GM18517 (cell line): Measurements from ENCODE around the gene NOX4.

Experiments used
- ATAC-seq: cut with Tn5 transposase; IDR thresholded peaks from one replicate; pipeline ENCODE4 v1.9.1; 2021; ENCODE audit warnings: mild to moderate bottlenecking, moderate library complexity; ENCODE audit not compliant: unreplicated experiment

Gene NOX4

DNA sequence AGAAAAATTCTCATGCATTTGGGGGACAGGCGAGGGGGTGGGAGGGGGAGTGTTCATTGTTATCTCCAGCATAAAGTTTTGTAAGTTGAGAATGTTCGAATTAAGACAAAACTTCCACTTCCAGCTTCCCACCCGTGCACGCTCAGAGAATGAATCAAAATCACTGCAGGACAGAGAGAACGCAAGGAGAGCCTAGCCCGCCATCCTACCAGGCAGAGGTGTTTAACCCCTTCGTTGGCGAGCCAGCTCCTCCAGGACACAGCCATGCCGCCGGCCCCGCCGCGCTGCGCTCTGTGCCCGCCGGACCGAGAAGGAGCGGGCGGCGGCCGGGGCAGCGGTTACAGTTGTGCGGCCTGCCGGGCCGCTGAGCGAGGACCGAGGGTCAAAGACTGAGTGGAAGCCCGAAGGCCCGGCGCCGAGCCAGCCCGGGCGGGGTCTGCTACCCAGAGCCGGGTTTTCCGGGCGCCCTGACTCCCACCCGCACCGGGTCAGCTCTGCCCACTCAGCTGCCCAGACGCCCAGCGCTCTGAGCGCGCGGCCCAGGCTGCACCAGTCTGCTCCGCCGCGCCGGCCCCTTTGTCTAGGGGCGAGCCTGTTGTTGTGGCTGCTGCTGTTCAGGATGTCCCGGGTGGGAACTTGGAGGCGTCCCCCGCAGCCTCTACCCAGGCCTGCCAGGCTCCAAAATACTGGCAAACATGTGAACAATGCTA, at the start of gene NOX4:
Gene NOX4, minus strand, starts transcription at position 395 of the 710 bp plus-strand sequence. Its CDS starts 129 bp downstream, at position 266.
- no peak for ATAC-seq

DNA sequence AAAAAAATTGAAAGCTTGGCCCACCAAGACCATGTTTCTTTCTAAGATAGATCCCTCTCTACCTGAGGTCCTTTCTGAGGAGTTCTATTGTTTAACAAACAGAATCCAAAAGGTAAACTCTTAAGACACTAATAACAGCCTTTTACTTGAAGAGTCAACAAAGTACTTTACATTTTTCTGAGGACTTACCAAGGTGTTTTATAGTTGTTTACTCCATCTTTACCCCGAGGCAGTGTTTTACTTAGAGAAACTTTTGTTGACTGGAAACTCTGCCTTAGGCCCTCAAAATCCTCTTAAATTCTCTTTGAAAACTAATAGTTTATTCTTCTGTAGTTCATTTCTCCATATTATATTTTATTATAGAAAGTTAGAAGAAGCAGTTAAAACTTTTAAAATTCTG, 49.7 kb upstream of the NOX4 start:
- no peak for ATAC-seq

DNA sequence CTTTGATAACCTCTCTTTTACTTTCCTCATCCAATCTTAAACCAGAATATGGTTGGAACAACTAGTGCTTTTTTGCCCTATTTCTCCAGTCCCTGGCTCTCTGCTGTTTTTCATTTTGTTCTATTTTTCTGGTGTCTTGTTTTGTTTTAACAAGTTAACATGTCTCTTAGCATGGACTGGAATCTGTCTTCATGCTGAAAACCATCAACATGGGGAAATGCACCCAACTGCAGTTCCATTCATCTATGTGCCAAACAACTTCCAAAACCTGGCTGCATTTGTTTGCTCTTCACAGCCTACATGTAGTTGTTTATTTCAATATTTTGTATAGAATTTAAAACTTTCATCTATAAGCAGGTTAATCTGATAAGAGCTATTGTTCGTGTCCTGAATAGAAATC, 46.8 kb upstream of the NOX4 start:
- ATAC-seq, result no peak

DNA sequence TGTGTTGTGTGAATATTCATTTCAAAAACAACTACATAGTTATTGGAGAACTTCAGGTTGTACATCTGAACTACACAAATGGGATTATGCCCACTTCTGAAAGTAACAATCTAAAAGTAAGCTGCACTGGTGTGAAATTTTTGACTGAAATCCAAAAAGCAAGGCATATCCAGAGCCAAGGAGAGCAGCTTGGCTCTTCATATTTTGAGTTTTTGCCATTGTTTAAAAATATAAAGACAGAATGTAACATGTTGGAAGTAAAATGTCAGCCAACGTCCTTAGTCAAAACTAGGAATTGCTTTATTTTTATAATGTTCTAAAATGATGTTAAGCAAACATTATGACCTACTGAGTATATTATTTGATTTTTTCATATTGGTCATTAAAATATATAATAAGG, 45.8 kb upstream of the NOX4 start:
- ATAC-seq, result no peak

DNA sequence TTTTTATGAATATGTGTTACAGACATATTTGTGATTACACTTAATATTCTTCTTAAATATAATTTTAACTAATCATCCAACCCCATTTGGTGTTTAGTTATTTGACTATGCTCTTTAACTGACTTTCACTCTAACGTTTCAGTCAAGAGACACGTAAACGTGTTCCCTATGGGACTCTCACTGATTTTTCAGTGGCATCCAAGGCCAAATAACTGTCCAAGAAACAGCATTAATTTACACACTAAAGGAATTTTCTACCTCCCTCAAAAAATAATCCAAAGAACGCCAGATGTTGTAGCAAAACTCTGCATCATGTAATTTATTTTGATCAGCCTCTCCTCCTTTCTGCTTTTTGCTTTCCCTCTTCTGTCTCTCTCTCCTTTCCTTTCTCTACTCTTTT, 44.0 kb upstream of the NOX4 start:
- no peak for ATAC-seq

DNA sequence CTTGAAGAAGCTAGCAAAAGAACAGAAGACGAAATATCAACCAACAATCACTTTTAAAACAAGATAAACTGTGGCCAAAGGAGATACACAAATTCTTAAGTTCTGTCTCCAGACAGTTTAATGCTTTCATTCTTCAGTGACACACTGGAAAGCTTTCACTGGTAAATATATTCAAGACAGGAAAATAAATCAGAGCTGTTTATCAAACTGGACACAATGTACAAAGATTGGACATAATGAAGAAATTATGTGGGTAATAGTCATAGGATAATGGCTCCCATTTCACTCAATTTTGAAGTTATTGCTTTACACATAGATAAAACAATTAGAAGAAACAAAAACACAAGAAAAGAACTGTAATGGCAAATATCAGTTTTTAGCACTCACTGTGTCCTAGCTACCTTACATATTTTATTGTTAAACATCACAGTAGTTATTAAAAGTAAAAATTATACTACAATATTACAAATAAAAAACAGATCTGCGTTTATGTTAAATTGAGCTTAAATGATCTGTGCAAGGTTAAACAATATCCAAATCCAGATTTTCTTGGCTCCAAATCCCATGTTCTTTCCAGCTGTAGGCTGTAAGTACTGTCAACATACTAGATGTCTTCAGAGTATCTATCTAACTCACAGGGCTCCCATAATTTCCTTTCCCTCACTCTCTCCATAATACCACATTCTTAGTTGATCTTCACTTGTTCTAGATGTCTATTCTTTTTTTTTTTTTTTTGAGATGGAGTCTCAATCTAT, 38.6 kb upstream of the NOX4 start:
- no peak for ATAC-seq

DNA sequence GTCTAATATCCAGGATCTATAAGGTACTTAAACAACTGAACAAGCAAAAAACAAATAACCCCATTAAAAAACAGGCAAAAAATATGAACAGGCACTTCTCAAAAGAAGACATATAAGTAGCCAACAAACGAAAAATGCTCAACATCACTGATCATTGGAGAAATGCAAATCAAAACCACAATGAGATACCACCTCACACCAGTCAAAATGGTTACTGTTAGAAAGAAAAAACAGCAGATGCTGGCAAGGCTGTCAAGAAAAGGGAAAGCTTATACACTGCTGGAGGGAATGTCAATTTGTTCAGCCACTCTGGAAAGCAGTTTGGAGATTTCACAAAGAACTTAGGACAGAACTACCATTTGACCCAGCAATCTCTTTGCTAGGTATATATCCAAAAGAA, 30.6 kb upstream of the NOX4 start:
- ATAC-seq, result no peak

DNA sequence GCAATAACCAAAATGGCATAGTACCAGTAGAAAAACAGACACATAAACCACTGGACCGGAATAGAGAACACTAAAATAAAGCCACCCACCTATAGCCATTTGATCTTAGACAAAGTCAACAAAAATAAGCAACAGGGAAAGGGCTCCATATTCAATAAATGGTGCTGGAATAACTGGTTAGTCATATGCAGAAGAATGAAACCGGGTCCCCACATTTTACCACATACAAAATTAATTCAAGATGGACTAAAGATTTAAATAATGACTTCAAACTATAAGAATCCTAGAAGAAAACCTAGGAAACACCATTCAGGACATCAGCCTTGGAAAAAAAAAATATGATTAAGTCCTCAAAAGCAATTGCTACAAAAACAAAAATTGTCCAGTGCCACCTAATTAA, 30.1 kb upstream of the NOX4 start:
- ATAC-seq, result no peak

DNA sequence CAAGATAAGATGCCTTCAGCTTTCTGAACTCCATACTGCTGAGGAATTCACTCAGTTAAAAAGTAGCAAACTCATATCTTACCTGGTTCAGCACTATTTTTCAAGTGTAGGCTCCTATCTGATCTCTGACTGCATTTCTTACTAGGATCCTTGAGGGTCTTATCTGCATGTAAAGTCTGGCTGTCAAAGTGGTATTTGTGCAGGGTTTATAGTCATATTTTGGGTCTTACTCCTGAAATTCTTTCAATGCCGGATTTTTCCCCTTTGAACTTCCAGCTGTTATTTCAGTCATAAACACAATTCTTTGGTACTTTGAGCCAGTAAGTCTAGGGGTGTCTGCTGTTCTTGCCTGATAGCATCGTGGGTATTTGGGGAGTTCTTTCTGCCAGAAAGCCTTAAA, 25.3 kb upstream of the NOX4 start:
- ATAC-seq, result no peak

DNA sequence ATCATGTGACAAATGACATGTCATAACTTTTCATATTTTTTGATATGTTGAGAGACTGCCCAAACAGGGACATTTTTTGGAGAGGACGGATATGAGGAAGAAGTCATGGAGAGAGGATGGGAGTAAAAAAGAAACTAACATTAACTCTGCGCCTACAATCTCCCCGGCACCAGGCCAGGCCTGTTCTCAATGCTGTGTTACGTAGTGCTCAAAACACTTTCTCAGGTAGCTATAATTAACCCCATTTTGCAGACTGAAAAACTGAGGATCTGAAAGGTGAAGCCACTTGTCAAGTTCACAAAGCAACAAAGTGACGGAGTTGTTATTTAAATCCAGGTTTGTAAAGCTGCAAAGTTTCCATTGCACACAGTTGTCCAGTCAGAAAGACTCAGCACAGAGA, 17.4 kb upstream of the NOX4 start:
- no peak for ATAC-seq

DNA sequence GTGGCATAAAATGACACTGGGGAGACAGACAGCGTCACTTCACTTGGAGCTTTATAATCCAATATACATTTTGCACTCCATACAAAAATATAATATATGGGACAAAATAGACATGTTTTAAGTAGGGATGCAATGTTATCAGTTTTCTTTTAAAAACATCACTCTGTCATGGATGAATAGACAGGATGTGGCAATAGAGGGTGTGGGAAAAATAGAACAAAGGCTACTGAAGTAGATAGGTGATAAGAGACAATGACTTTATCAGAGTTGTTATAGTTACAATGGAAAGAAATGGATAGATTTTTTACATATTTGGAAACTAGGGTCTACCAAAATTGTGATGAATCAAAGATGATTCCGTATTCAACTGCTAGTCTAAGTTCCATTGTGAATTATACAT, 13.1 kb upstream of the NOX4 start:
- ATAC-seq, result no peak

DNA sequence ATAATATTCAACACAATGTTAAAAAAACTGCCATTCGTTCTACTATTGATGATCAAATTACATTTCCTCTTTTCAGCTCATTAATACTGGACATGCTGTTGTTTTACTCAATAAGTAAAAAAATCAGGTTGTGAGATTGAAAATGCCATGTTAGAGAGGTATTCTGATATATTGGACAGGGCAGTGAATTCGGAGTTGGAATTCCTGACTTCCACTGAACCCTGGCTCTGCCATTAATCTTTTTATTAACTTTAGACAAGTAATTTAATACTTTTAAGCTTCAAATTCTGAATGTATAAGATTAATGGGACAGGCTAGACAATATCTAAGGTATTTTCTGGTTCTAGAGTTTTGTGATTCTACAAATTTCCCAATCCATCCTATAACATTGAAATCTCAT, 12.2 kb upstream of the NOX4 start:
- no peak for ATAC-seq

DNA sequence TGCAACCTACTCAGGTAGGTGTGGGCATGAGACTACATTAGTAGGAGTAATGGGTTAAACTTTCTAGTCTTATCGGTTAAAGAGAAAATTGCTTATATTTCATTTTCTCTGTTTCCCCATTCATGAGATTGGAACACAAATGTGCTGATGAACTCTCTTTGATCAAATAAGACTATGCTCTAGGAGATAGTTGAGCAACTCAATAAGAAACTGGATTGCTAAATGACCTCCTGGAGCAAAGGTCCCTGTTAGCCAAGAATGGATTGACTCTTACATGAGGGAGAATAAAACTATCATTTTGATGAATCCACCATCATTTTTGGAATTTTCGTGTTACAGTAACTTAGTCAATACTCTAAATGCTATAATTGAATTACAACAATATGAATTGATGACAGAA, 11.1 kb upstream of the NOX4 start:
- ATAC-seq, result no peak

DNA sequence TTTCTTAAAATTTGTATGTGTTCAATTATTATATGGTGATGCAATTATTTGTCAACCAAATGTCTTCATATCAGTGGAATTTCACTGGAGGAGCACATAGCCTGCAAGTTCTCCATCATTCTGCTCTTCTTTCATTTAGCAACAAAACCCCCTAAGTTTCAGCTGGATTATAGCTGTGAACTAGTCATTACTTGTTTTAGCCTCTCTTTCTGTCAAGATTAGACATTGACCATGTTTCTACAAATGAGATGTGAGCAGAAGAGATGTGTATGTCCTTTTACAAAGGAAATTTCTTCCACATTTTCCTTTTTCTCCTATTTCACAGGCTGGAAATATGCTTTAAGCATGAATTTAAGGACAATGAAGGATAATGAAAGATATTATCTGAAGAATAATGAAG, 9.2 kb upstream of the NOX4 start:
- no peak for ATAC-seq

DNA sequence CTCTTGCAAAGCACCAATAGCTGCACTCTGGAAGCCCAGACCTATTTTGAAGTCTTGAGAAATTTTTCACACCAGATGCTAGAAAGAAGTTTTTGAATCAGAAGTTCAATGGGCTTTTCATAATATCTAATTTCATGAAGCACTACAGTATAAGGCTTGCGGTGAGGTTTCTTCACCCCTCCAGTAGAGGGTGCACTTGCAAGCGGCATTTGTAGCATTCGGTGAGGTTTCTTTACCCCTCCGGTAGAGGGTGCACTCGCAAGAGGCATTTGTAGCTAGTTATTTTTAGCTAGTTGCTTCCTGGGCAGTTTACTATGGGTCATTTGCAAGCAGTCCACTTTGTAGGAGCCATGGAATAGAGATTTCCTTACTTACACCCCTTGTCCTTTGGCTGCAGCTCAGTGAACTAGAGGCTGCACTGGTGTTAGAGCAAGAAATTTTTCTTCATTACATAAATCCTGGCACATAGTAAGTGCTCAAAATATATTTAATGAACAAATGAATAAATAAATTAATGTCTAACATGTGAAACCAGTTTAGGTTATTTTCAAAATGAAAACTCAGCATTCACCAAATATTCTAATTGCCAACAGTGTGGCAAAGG, 7.8 kb upstream of the NOX4 start:
- no peak for ATAC-seq

DNA sequence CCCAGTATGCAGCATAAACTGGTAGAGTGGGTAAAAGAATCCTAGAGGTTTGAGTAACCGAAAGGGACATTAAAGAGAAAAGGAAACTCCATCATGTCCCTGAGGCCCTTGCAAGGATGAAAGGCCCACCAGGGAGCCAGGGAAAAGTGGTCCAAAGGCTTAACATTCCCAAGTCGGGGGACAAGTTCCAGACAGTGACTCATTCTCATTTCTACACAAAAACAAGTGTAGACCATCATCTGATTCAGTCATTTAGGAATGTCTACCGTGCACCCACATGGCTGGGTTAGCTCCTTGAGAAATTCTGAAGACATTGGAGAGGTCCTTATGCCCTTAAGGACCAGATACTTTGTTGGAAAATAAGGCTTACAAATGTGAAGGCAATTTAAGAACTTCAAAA, 4.8 kb upstream of the NOX4 start:
- no peak for ATAC-seq

DNA sequence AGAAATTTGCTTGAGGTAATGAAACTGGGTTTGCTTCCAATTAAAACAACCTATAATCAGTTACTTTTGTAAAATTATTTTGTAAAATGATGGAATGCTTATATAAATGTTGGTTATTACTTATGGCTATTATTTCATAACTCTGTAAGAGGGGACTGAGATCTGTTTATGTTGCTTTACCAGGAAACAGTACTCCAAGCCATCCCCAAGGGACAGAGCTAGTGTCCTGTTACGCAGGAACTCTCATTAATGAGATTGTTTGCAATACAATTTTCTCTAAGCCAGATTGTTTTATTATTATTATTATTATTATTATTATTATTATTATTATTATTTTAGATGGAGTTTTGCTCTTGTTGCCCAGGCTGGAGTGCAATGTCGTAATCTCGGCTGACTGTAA, 2.3 kb upstream of the NOX4 start:
- no peak for ATAC-seq

DNA sequence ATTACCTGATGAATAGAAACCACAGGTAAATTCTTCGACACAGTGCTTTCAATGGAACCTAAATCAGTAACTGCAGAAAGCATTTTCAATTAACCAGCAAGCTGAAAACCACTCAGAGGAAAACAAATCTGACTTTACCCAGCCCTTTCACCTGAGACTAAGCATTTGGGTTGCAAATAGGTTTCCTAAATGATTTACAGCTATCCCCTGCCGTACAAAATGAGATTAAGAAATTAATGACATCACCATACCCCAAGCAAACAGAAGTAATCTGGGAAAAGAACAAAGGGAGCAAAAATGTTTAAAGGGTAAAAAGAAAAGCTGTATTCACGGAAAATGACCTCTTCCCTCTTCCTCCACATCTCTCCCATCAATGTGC, 584 bp downstream of the NOX4 start:
- ATAC-seq, result no peak

DNA sequence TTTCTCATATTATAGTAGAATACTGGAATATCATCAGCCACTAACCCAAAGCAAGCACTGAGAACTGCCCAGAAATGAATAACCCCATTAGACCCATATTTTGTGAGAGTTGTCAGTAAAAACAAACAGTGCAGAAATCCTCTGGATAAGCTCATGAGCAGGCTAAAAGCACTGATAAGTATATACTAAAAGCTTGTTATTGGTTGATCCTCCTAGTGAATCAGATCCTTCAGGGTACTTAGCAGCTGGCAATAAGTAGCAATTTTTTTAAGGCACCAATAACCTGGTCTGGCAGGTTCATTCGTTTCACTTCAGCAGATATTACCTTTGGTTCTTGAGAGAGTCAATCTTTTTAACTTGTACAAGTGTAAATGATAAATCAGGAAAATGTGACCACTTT, 1.2 kb downstream of the NOX4 start:
- no peak for ATAC-seq

DNA sequence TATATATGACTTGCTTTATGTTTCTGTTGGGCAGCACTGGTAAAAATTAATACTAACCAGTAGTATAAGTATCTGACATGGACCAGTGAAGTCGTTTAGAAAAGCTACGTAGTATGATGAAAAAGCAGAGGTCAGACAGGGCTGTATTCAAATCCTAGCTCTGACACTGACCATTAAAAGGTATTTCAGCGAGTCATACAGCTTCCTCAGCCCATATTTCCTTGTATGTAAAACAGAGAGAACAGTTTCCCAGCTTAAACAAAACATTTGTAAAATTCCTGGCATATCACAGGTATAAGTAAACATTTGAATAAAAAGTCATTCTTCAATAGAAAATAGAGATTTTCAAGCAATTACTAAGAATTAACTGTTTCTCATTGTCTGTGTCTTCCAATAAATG, 4.2 kb downstream of the NOX4 start:
- no peak for ATAC-seq

DNA sequence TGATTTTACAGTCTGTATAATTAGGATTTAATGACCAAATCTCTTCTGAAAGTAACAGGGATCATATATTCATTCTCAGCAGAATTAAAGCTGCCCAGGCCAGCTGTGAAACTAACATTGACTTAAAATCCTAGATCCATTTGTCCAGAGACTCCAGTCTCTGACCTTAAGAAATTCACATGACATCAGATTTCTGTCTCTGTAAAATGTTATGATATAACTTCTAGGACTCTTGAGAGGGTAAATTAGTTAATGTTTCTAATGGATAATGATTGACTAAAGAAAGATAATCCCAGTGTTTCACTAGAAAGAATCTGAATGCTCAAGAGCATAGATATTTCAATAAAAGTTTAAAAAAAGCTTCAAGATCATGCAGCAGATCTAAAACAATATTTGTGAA, 6.3 kb downstream of the NOX4 start:
- ATAC-seq, result no peak

DNA sequence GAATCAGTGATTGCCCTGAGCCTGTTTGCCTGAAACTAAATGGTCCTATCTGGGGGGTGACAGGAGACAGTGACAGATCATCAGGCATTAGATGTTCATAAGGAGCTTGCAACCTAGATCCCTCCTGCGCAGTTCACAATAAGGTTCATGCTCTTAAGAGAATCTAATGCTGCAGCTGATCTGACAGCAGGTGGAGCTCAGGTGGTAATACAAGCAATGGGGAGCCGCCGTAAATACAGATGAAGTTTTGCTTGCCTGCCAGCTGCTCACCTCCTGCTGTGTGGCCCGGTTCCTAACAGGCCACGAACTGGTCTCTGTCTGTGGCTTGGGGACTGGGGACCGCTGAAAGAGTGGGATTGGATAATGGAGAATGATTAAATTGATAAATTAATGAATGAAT, 14.0 kb downstream of the NOX4 start:
- no peak for ATAC-seq
